Measurements from ENCODE around the gene ZBTB7C.

DNA sequence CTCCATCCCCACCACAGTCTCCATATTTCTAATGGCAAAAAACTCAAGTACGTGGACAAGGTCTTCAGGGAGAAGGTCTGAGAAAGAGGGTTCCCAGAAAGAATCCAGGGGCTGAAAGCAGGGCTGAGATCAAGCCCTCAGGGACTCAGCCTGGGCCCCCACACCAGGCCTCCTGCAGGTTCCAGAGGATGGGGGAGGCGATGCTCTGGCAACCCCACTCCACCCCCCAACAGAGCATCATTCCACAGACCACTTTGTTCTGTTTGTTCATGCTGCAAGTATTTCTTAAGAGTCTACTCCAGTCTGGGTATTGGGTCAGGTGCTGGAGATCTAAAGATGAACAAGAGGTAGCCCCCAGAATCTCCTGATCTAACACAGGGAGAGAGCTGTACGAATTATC is 32.2 kb downstream of the ZBTB7C start:
- TF ChIP-seq, protein P1, sequence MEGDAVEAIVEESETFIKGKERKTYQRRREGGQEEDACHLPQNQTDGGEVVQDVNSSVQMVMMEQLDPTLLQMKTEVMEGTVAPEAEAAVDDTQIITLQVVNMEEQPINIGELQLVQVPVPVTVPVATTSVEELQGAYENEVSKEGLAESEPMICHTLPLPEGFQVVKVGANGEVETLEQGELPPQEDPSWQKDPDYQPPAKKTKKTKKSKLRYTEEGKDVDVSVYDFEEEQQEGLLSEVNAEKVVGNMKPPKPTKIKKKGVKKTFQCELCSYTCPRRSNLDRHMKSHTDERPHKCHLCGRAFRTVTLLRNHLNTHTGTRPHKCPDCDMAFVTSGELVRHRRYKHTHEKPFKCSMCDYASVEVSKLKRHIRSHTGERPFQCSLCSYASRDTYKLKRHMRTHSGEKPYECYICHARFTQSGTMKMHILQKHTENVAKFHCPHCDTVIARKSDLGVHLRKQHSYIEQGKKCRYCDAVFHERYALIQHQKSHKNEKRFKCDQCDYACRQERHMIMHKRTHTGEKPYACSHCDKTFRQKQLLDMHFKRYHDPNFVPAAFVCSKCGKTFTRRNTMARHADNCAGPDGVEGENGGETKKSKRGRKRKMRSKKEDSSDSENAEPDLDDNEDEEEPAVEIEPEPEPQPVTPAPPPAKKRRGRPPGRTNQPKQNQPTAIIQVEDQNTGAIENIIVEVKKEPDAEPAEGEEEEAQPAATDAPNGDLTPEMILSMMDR (IDR thresholded peaks at IDR 0.05): no peak
- TF ChIP-seq POLR2A (IDR thresholded peaks at IDR 0.05): no peak

Measured in body of pancreas (tissue), 4 donors.